HG02870 (cell line): ENCODE results near the gene EPHA1.

Experiments
- ATAC-seq: cut with Tn5 transposase; IDR thresholded peaks from one replicate; pipeline ENCODE4 v1.9.1; 2021; ENCODE audit warnings: mild to moderate bottlenecking, moderate library complexity; ENCODE audit not compliant: unreplicated experiment

EPHA1 gene

DNA sequence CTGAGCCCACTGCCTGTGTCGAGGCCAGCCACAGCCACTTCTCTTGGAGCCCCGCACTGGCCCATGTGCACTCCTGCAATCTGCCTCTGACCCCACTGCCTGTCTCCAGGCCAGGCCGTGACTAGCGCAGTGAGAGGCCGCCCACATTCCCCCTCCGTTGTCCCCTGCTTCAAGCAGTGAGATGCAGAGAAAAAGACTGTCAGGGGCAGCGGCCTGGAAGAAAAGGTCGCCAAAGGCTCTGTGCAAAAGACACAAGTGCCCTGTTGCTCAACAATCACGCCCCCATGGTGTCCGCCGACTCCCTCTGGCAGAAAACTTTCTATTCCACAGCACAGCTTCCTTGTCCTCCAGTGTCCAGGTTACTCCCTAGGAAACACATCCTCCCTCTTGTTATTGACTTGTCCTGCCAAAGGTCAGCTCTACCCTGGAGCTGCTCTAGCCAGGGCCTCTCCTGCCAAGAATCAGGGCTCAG, 56.1 kb downstream of the EPHA1 start:
- no peak for ATAC-seq

- no peak for ATAC-seq
These were observed 57.1 kb downstream of the EPHA1 start for GRCh38 chr7:143351574-143351973.

DNA sequence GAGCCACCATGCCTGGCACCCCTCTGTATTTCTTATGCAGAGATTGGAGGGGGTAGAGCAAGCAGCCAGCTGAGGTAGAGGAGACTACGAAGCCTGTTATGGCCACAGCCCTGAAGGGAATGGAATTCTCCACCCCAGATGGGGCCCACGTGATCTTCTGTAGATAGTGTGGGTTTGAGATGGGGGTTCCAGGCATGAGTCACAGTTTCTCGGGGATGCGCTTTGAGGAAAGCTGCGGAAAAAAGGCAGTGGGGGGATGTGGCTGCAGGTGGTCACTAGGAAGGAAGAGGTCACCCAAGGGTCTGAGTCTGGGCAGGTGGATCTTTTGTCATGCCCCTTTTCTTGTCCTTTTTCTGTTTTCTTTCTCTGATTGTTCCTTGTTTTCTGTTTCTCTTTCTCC, 57.6 kb downstream of the EPHA1 start:
- ATAC-seq, result no peak

DNA sequence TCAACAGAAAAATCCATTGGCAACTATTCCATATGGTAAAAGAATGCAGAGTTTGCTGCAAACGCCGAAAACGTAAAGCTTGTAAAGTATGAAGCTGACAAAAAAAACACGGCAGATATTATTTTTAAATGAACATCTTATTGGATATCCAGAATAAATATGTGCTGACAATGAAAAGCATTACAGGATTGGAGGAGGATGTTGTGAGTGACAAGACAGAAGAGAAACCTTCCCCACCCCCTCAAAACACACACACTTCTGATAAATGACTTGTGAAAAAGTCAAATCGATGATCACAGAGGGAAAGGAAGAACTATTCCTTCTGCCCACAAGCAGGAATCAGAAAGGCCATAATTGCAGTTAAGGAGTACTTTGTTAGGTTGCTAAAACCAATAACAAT, 60.7 kb downstream of the EPHA1 start:
- no peak for ATAC-seq

DNA sequence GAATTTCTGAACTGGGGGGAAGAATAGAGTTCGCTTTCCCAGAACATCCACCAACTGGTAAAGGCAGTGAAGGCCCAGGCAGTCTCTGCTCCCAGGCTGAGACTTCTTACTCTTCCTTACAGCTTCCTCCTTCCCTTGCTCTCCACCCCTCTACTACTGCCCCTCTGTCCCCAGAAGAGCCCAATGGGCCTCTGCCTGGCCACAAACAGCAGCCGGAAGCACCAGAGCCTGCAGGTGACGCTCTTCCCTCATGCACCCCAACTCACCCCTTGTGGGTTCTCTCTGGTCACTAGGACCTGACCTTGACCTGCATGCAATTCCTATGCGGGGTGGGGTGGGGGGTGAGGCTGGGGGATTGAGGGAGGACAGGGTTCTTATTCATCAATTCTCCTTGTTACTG, 62.6 kb downstream of the EPHA1 start:
- no peak for ATAC-seq

DNA sequence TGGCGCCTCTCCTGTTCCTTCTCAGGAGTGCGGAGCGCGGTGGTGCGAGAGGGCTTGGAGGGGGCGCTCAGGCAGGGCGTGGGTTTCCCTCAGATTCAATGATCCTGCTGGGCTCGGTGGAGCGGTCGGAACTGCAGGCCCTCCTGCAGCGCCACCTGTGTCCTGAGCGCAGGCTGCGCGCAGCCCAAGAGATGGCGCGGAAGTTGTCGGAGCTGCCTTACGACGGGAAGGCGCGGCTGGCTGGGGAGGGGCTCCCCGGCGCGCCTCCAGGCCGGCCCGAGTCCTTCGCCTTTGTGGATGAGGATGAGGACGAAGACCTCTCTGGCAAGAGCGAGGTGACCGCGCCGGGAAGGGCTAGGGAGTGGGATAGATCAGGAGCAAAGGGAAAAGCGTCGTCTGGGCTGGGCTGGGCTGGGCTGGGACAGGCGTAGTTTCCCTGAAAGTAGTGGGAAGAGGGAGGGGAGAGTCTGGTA, 63.2 kb downstream of the EPHA1 start:
- peak; percentile 78 for ATAC-seq

- no peak for ATAC-seq
These were observed 65.1 kb downstream of the EPHA1 start for GRCh38 chr7:143343596-143343995.

GRCh38 chr7:143341842-143342241, 66.8 kb downstream of the EPHA1 start:
- no peak for ATAC-seq
